ENCODE data around the gene MYO18B.

MYO18B gene

DNA sequence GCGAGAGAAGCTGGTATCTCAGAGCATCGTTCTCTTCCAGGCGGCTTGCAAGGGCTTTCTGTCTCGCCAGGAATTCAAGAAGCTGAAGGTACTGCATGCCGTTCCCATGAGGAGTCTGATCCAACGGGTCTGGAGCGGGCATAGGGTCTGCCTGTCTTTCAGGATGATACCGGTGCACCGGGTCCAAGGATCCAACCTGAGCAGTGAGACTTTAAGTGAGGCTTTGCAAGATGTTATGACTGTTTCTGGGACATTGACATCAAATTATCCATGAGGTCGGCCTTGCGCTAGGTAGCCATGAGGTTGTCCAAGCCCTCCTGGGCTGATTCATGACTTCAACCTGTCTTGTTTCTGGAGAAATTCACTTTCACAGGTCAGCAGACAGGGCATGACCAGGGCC, 132.3 kb downstream of the MYO18B start:
- DNase-seq: no peak

DNA sequence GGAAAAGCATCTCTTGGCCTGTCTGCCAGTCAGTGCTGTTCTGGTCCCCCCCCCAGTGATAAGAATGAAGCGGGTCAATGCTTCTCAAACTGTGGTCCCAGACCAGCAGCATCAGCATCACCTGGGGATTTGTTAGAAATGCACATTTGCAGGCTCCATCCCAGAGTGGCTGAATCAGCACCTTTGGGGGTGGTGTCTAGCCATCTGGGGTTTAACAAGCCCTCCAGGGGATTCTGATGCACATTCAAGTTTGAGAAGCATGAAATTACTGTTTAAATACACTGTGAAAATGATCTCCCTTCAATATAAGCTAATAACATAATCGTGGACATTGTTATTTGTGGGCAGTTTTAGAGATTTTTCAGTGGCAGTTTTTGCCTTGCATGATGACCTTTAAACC, 133.5 kb downstream of the MYO18B start:
- DNase-seq: no peak

DNA sequence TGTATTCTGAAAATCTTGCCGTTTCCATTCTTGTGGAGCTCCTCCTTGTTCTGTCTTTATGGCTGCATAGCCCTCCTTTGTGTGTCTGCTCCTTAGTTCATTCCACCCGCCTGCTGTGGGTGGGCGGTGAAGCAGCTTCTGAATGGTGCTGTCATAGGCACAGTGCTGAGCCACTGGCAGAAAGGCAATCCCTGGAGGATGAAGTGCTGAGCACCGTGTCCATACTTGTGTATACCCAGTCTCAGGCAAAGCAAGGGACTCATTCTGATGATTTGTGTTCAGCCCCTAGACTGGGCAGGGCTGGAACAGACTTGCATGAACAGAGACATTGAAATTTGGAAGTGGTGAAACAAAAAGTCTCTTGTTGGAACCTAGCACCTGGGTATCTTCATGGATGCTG, 134.9 kb downstream of the MYO18B start:
- DNase-seq: no peak

DNA sequence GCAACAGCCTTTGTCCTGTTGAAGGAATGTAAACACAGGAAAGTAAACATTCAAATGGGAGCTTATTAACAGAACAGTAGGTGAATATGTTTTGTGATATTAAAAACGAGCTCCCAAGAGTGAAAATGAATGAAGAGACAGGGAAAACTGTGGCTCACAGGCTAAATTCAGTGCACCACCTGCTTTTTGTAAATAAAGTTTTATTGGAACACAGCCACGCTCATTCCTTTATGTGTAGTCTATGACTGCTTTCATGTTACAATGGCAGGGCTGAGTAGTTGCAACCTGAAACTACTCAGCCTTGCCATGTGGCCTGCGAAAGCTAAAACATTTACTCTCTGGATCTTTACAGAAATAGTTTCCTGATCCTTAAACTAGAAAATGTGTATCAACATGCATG, 136.9 kb downstream of the MYO18B start:
- peak; percentile 57 for DNase-seq

DNA sequence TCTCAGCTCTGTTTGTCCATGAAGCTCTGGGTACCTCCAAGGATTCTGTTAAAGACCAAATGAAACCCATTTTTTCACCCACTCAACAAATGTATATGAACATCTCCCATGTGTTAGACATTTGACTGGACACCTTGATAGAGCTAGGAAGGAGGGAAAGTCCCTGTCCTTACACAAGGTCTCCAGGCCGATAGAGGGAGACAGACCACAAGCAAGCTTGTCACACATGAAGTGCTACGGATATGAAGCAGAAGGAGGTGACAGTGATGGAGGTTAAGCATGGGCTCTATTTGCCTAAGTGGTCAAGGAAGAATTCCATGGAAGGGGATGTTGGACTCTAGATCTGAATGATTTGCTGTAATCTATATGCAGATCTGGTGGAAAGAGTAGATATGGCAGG, 138.5 kb downstream of the MYO18B start:
- DNase-seq: no peak

DNA sequence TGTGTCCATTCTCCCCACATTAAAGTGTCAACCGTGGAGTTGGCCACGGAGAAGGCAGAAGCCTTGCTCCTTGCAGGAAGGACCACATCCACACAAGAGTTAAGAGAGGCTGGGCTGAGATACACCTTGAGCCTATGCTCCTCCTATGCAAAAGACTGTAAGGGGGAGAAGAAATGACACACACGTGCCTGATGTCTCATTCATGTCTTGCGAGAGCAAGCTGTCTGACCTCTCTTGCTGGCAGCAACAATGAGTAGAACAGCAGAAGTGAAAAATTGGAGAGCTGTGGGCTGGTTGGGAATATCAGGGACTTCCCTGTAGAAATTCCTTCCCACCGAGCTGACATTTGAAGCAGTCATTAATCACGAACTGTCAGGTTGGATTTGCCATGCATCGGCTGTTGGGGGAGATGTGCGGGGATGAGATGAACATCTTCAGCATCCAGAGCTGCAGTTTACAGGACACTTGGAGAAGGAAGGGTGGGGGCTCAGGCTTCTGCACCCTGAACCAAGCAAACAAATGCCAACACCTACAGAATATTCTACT, 139.3 kb downstream of the MYO18B start:
- no peak for DNase-seq

DNA sequence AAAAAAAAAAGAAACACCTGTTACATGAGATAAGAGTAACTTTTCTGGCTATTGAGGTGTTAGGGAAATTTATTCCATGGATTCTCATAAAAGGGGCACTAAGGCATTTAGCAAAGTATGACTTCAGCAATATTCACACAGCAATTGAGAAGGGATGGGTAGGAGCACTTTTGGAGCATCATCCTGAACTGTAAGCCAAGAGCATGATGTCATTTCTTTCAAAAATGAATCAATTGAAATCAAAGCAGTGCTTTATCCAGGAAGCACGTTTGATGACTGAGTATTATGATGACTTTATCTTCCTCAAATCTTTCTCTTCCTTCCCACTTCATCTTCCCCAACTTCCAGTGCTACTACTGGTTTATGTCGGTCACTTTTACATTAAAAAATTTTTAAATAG, 140.4 kb downstream of the MYO18B start:
- DNase-seq: no peak

DNA sequence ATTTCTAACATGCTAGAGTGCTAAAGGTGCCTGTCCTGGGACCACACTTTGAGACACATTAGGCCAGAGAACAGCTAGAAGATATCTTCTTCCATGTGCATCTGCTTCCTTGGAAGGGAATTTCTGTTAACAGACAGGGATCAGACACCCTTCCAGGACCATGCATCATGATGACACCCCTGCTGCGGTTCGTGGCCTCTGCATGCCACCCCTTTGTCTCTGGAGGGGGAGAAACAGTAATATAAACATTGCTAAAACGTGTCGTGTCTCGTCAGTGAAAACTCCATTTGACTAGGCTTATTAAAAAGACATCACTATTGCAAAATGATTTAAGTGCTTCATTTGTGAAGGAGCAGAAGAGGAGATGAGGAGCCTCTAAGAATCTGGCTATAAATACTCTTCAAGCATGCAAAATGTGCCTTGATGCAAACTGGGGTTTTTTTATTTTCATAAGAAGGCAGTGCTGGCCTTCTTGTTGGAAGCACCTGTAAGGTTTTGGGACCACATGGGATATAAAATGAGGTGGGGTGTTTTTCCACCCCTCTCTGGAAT, 141.6 kb downstream of the MYO18B start:
- DNase-seq: no peak

DNA sequence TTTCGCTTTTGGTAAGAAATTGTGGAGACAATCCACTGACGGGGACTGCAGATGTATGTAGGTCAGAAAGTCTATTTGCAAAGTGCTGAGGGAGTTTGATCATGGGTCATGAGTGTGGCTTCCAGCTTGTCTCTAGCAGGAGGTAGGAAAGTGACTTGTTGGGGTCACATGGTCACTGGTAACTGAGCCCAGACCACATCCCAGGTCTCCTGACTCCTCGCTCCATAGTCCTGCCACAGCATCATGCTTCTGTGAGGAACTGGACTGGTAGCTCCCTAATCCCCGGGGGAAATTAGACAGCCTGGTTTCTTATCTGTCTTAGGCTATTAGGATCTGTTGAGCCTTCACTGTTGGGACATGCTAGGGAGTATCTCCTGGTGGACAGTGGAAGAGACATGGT, 142.1 kb downstream of the MYO18B start:
- no peak for DNase-seq

DNA sequence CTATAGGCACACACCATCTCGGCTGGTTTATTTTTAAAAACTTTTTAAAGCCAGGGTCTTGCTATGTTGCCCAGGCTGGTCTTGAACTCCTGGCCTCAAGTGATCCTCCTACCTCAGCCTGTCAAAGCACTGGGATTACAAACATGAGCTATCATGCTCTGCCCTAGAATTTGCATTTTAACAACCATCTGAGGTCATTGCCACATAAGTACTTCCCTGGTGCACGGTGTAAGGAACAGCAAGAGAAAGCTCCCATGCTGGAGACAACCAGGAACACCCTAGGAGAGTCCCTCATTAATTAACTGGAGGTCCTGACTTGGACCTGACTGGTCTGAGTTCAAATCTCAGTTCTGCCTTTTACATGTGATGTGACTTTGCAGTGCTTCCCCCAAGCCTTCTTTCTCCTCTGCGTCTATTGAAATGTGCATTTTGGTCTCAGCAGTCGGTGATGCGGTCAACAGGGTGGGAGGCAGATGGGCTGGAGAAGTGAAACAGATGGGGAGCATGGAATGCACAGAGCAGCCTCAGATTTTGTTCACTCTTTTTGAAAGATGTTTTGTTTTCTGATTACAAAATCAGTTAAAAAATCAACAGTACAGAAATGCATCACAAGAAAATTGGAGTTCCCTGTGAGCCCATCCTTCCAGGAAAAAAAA, 146.5 kb downstream of the MYO18B start:
- no peak for DNase-seq

DNA sequence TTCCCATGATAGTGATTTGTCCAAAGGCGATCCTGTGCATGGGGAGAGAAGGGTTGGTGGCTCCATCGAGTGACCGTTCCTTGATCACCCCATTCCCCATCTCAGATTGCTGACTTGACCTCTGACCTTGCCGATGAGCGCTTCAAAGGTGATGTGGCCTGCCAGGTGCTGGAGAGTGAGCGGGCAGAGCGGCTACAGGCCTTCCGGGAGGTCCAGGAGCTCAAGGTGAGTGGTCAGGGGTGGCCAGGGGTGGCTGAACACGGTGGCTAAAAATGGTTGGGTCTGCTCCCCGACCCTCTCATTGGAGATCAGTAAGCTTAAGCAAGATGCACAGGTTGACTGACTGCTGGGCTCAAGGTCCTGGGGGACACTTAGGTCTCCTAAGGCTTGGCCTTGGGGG, 148.7 kb downstream of the MYO18B start:
- DNase-seq: no peak

DNA sequence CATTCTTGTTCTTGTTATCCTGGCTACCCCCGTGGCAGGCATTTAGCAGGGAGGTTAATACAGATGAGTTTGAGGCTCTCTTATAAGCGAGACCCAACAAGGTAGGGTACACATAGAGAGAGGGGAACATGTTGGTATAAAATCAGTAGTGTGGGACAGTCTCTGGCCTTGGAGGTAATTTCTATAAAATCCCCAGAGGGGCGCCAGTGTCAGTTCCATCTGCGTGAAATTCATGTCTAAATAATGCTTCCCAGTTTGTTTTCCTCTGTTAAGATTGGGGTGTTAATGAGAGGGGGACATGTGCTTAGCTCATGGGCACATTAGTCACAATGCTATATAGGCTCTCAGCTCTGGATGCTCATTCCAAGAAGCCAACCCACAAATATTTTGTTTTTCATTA, 150.7 kb downstream of the MYO18B start:
- peak; percentile 39 for DNase-seq

DNA sequence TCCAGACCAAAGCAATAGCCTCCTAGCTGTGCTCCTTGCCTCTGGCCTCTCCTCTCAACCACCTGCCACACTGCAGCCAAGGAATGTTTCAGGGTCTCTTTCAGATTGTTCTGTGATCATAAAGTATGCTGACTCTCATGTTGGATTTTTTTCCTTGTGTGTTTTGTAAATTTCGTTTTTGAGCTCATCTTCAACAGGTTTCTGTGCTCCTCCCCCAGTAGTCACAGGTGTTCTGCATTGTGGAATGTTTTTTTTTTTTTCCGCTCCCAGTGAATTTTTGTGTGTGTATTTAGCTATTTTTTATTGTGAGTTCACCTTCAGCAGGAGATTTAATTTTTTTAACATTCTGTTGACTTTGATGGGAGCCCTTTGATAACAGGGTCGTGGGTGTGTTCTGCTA, 153.7 kb downstream of the MYO18B start:
- DNase-seq: no peak

DNA sequence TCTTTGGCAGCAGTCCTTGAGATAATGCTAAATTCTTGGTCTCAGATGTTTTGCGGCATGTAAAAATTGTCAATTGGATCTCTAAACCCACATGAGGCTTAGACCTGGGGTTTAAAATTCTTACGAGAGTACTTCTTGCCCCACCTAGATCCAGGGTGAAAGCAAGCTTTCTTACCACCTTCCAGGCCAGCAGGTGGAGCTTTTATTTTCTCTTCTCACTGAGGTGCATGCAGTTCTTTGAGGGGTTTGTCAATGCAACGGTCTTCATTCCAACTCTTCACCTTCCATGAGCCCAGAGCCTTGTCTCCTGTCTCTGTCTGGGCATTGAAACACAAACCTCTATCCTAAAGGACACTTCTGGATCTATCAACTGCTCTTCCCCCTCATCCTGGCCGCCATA, 154.1 kb downstream of the MYO18B start:
- peak; percentile 63 for DNase-seq

DNA sequence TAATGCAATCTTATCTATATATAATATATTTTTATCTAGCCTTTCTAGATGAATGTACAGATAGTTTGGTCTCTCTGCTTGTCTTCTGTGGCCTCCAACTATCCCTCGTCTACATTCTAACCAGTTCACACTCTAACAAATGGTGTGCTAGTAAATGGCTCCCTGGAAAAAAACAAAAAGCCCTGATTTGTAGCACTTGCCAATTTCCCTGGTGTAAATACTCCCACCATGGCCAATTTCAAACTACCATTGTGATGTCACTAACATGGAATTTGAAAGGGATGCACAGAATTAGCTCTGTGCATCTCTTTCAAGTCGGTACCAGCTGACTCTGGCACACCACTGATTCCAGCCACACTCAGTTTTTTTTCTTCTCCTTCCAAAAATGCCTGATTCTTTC, 154.6 kb downstream of the MYO18B start:
- no peak for DNase-seq

DNA sequence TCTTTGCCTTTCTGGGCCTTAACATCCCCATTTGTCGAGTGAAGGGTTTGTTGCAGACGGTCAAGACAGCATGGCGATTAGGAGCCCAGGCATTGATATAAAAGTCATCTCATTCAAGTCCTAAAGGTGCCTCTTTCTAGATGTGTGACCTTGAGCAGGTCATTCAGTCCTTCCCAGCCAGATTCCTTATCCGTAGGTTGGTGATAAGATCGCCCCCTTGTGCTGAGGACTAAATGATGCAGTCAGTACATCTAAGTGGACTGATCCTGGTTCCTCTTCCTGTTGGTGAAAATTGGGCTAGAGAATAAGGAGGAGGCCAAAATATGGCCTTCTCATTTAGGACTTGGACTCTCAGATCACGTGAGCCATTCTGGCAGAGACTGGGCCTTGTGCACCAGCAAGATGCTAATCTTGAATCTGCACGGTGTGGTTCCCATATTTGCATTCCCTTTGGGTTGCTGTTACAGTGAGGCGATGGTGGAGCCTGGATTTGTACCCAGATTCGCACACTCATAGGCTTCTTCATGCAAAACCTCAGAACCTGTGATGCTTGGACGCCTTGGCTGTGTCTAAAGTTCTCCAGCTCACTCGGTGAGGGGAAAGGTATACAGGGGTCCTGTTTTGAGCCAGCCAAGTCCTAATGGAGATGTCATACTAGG, 156.8 kb downstream of the MYO18B start:
- no peak for DNase-seq

DNA sequence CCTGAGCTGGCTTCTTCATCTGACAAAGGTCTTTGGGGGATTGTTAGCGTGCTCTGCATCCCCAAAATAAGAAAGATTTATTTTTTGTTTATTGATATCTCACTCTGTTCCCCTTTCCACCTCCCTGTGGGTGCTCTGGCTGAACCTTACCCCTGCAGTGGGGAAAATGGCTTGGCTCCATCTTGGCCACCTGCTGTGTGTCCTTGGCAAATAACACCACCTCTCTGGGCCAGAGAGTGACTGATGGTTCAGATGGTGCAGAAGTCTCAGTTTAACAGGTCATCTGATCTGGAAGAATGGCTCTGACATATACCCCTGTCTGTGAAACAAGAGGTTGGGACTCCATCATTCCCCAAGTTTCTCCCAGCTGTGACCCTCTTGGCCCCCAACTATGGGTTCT, 157.6 kb downstream of the MYO18B start:
- no peak for DNase-seq

DNA sequence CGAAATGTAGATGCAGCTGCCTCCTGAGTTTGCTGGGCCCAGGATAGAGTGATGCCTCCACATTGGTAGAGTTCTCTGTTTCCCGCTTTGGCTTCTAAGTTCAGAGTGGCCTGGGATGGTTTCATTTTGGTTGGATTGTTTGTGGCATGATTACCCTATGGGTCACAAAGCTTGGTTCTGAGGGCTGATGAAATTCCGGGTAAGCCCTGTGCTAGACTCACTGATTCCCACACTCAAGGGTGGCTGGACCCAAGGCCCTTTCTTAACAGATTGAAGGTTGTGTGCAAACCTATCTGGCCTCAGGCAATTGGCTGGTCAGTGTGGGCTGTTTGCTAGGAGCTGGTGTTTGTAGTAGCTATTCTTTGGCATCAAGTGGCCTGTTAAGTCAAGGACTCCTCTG, 158.4 kb downstream of the MYO18B start:
- no peak for DNase-seq

DNA sequence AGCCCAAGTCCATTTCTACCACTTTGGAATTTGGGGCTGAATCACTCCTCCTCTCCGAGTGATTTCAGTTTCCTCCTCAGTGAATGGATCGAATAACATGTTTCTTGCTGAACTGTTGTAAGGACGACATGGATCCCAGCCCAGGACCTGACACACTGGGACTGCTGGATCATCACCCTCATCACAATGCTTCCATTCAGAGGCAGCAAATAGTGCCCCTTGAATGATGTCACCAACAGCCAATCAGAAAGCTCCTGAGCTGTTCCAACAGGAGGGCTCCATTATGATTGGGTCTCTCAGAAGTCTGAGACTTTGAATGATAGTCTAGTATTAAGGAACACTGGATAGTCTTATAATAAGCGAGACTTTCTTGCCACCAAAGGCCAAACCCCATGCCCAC, 158.9 kb downstream of the MYO18B start:
- no peak for DNase-seq

DNA sequence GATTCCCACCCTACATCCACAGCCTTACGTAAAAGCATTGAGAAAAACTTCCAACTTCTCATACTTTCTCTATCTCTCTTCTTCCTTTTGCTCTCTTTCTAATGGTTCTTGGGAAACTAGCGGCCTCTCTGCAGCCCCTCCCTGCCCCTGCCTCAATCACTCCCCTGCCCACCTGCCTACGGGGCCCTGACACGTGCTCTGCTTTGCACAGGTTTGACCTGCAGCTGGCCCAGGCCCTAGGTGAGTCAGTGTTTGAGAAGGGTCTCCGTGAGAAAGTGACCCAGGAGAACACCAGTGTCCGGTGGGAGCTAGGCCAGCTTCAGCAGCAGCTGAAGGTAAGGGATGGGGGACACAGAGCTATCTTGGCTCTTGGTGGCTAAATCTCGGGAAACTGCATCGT, 160.4 kb downstream of the MYO18B start:
- DNase-seq: no peak

DNA sequence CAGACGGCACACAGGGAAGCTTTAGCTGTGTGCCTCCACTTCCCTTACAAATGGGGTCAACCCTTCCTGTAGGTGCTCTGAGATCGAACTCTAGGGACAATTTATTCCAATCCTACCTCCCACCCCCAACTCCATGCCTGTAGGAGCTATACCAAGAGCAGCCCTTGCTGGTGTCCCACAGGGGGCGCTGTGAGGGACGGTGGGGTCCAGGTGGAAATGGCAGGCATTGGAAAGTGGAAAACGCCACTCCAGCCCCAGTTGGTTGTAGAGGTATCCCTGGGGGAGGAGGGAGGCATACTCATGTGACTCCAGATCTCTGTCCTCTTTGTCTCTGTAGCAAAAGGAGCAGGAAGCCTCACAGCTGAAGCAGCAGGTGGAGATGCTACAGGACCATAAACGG, 161.3 kb downstream of the MYO18B start:
- no peak for DNase-seq

DNA sequence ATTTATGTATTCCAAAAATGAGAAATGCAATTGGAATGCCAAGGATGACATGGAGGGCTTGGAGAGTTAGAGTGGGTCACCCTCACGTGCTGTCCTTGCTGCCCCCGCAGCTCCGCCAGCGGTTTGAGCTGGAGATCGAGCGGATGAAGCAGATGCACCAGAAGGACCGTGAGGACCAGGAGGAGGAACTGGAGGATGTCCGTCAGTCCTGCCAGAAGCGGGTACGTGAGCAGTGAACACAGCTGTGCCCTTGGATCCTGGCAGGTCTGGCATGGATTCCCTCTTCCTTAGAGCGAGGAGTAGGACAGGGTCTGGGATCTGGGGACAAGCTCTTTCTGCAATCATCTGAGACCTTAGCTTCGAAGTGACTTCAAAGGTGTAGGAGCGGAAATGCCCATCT, 166.2 kb downstream of the MYO18B start:
- DNase-seq: no peak

DNA sequence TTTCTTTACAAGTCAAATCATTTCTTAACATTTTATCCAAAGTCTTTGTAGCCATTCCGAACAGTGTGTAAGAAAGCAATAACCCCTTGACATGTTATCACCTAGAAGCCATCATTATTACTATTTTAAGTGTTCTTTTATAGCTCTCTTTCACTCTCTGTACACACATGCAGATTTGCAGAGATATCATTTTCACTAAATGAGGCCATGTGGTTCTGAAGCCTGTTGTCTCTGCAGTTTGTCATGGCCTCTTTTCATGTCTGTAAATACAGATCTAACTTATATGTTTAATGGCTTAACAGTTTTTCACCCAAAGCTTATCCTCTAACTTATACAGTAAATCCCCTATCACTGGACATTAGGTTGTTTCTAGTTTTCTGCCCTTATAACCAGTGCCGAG, 166.8 kb downstream of the MYO18B start:
- DNase-seq: peak; percentile 29

DNA sequence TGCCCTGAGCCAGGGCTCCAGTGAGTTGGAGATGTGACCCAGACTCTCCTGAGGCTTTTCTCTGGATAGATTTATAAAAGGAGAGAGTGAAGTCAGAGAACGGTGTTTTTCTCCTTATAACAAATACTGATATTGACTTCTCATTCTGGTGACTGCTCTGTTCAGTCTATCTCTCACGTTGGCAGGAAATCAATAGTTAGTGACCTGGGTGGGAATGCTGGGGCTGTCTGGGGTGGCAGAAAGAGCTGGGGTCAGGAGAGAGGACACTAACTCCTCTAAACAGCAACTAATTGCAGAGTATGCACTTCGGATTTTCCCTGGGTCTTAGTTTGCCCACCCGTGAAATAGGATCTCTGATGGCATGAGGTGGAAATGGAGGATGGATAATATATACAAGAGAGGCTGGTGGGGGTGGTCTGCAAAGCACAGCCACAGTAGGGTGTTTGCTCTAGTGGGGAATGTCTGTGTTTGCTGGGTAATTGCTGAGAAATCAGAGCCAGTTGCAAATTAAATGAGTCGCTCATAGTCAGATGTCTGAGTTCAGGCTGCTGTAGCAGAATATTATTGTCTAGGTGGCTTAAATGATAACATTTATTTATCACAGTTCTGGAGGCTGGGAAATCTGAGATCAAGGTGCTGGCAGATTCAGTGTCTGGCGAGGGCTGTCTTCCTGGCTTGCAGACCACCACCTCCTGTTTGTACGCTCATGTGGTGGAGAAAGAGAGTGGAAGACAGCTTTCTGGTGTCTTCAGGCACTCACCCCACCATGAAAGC, 167.8 kb downstream of the MYO18B start:
- DNase-seq: no peak
